Measurements from ENCODE around the gene GPR135. TPM values are rescaled to one million over a fixed set of nuclear protein-coding genes. Genes with fewer than 3 reads are reported as not detected.

The GPR135 gene
- total RNA-seq, 4 donors from 2014 or later, result 7.4 to 12.9 (median 7.7) TPM

DNA sequence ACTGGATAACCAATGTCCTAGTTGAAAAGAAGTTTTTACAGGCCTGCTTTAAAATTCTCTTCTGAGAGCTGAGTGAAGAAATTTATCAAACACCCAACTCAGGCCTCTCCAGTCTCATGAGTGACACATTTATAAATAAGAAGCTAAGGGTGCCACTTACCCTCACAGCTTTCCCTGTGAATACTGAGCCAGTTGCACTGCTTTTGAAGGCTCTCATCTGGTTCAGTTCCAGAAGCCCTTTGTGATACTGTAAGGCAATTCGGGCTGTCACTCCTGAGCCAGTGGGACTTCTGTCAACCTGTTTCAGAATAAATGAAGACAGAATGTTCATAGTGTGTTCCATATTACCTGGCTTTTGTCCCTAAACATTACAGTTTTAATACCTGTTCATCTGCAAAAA lies 10.5 kb upstream of the GPR135 start:
- intact Hi-C loops (cut with DNase I), result no loop called here
- H3K9me3 ChIP-seq, result no peaks in the 10 kb centered on the region
- peaks cover 21 to 29% of the 10 kb centered on the region in 2 donors for H3K36me3 ChIP-seq
- WGBS, 2 donors, result 90 to 95% methylated on average over 1 of the region's 1 CpG
- no peak overlapping the region for H3K4me3 ChIP-seq (replicated peaks in 1 of 3)
- no peak for TF ChIP-seq POLR2A (IDR thresholded peaks at IDR 0.05)
- TF ChIP-seq, protein P1, sequence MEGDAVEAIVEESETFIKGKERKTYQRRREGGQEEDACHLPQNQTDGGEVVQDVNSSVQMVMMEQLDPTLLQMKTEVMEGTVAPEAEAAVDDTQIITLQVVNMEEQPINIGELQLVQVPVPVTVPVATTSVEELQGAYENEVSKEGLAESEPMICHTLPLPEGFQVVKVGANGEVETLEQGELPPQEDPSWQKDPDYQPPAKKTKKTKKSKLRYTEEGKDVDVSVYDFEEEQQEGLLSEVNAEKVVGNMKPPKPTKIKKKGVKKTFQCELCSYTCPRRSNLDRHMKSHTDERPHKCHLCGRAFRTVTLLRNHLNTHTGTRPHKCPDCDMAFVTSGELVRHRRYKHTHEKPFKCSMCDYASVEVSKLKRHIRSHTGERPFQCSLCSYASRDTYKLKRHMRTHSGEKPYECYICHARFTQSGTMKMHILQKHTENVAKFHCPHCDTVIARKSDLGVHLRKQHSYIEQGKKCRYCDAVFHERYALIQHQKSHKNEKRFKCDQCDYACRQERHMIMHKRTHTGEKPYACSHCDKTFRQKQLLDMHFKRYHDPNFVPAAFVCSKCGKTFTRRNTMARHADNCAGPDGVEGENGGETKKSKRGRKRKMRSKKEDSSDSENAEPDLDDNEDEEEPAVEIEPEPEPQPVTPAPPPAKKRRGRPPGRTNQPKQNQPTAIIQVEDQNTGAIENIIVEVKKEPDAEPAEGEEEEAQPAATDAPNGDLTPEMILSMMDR (IDR thresholded peaks at IDR 0.05), result no peak
- no peak for DNase-seq
- H3K4me1 ChIP-seq, result peaks cover 0 to 2% of the 10 kb centered on the region in 2 donors
- no peak overlapping the region for H3K27ac ChIP-seq
- no peaks in the 10 kb centered on the region for H3K27me3 ChIP-seq

DNA sequence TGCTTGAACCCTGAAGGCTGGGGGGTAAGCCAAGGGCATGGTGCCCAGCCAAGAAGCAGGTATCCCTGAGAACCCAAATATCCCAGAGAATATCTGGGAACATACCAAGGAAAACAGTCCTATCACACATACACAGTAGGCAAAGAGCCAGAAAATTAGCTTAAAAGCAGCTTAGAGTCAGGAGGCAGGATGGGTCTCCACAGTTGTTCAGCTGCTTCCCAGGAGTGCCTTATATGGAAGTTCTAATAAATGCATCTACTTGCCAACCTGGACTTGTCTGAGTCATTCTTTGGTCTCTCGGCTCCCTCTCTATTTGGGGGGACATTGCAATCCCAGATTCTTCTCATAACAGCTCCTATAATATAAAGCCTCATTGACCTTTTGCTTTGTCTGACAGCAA lies 9.0 kb upstream of the GPR135 start:
- no peaks in the 10 kb centered on the region for H3K4me1 ChIP-seq
- no peak overlapping the region for H3K4me3 ChIP-seq (replicated peaks in 1 of 3)
- no peak for DNase-seq
- peaks cover 21 to 29% of the 10 kb centered on the region in 2 donors for H3K36me3 ChIP-seq
- H3K27me3 ChIP-seq, result no peaks in the 10 kb centered on the region
- no peaks in the 10 kb centered on the region for H3K9me3 ChIP-seq
- no peak overlapping the region for H3K27ac ChIP-seq
- 68 to 82% methylated on average over 1 of the region's 1 CpG for WGBS, 2 donors
- no peak for TF ChIP-seq POLR2A (IDR thresholded peaks at IDR 0.05)
- TF ChIP-seq, protein P1 (IDR thresholded peaks at IDR 0.05), result no peak
- intact Hi-C loops (cut with DNase I), result no loop called here

DNA sequence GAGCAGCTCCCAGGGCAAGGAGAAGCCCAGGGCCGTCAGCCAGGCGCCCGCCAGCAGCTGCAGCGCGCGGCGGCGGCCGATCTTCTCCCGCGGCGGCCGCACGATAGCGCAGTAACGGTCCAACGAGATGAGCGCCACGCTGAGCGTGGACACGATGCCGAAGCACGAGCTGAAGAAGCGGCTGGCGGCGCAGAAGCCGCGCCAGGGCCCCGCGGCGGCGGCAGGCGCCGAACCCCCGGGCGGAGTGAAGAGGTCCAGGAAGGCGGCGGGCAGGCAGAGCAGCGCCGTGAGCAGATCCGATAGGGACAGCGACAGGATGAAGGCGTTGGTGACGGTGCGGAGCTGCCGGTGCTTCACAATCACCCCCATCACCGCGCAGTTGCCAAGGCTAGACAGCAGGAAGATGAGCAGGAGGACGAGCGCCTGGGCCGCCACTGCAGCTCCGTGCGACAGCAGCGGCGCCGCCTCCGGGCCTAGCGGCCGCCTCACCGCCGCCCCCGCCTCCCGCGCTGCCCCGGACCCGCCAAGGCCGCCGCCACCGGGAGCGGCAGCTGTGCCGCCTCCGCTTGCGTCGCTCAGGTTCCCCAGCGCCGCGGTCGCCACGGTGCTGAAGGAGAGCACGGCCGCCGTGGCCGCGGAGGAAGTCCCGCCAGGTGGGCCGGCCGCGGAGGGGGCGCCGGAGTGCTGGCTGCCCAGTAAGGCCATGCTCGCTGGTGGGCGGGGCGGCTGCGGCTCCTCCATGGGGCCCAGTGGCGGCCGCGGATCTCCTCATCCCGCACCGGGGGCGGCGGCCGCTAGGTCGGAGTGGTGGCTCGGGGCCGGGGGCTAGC lies 479 bp downstream of the GPR135 start:
- Histone ChIP-seq H3K27ac (peak overlapping the region in 2 of 3 donors; percentile 51 to 64), H3K27me3 (no peaks in the 10 kb centered on the region), H3K36me3 (no peaks in the 10 kb centered on the region), H3K4me3 (replicated peaks in 1 of 3) (peak overlapping the region; percentile 32 to 56 (median 52)), H3K4me1 (peaks cover 7 to 8% of the 10 kb centered on the region in 2 donors), H3K9me3 (no peaks in the 10 kb centered on the region)
- peak; percentile 79 to 80 for DNase-seq
- WGBS, 2 donors, result 0 to 3% methylated on average over 13 to 28 of the region's 105 CpGs
- TF ChIP-seq, protein P1 (IDR thresholded peaks at IDR 0.05), result no peak
- TF ChIP-seq POLR2A (IDR thresholded peaks at IDR 0.05), result peak in 1 of 2 donors; percentile 46
- intact Hi-C loops (cut with DNase I), result no loop called here

DNA sequence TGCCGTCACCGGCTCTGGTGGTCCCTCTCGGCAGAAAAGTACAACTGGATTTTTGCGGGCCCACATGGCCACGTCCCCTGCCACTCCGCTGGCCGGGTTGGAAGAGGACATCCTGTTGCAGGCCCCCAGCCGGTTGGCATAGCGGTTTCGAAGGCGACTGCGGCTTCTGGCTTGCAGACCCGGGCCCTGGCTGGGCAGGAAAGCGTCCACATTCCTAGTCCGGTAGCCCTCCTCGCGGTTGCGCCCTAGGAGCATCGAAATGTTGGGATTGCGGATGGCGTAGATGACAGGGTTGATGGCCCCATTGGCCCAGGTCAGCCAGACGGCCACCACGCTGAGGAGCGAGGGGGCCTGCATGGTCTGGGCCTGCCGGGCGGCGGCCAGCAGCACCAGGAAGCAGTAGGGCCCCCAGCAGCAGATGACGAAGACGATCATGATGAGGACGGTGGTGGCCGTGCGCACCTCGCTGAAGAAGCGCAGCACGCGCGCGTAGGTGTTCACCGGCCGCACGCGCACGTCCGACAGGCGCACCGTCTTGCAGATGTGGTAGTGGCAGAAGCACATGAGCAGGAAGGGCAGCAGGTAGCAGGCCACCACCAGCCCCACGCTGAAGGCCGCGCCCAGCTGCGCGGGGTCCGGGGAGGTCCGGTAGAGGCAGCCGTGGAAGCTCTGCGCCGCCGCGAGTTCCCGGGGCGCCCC lies 1.2 kb downstream of the GPR135 start:
- Histone ChIP-seq H3K36me3 (no peaks in the 10 kb centered on the region), H3K4me1 (peaks cover 7 to 8% of the 10 kb centered on the region in 2 donors), H3K9me3 (no peaks in the 10 kb centered on the region), H3K27me3 (no peaks in the 10 kb centered on the region), H3K27ac (peak overlapping the region in 1 of 3 donors; percentile 64), H3K4me3 (replicated peaks in 1 of 3) (peak overlapping the region; percentile 4 to 56 (median 52))
- no peak for DNase-seq
- WGBS, 2 donors, result 48 to 60% methylated on average over 22 to 42 of the region's 60 CpGs
- TF ChIP-seq POLR2A (IDR thresholded peaks at IDR 0.05), result no peak
- TF ChIP-seq, protein P1 (IDR thresholded peaks at IDR 0.05), result no peak
- intact Hi-C loops (cut with DNase I), result no loop called here

DNA sequence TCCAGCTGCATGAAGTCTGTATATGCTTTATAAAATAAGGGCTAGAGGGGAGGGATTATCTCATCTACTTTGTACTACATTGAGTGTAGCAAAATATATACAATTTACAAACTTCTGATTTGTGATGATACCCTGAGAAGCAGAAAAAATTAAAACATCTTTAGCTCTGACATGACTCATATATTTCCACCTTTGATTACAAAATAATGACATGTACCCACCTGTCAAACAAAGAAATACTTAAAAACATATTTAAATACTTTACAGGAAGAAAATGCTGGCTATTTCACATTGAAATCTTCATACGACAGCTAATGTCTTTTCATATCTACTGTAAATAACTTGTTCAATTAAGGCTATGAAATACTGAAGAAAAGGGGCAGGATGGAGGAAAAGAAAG lies 3.3 kb downstream of the GPR135 start:
- H3K27me3 ChIP-seq, result no peaks in the 10 kb centered on the region
- H3K4me1 ChIP-seq, result peaks cover 7 to 8% of the 10 kb centered on the region in 2 donors
- TF ChIP-seq, protein P1 (IDR thresholded peaks at IDR 0.05), result no peak
- TF ChIP-seq POLR2A (IDR thresholded peaks at IDR 0.05), result no peak
- WGBS, 2 donors, result 95 to 97% methylated on average over 1 of the region's 1 CpG
- no peaks in the 10 kb centered on the region for H3K9me3 ChIP-seq
- no peak overlapping the region for H3K4me3 ChIP-seq (replicated peaks in 1 of 3)
- H3K27ac ChIP-seq, result no peak overlapping the region
- intact Hi-C loops (cut with DNase I), result no loop called here
- DNase-seq, result no peak
- H3K36me3 ChIP-seq, result no peaks in the 10 kb centered on the region
